ENCODE data around the gene FBL. TPM values are rescaled to one million over a fixed set of nuclear protein-coding genes. Genes with fewer than 3 reads are reported as not detected.

The FBL gene
- total and polyA plus RNA-seq, 2 of the 13 experiments (the other 11 are each of a cell fraction or from before 2014, with no cell fraction given): 153 to 468 TPM

DNA sequence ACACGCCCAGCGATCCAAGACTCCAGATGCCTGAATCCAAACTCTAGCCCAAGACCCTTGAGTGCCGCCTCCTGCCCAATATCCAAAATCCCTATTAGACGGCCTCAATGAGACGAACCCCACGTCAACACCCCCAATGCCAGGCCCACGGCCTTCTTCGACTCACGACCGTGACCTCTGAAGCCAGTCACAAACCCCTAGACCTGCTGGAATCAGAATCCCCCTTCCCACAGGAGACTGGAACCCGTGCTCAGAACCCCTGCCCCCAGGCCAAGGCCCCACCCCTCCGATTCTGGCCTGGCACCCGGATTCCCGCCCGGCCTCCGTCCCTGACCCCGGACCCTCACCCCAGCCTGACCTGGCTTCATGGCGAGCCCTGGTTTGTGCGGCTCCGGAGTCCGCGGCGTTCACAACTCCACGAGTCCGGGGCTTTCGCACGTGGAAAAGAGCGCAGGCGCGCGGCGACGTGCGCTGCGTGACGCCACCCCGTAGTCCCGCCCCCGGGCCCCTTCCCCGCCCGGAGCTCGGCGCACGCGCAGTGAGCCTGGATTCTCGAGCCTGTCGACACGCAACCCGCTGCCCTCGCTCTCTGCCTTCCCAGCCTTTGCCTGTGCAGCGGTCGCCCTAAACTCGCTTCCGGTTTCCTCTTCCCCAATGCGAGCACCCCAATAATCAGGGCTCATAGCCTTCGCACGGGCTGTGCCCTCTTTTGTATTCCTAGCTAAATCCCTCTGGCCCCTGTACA is at the start of gene FBL (continued):
- TF ChIP-seq ZMYM4 (CRISPR knock-in tag; IDR thresholded peaks at IDR 0.05) (peak; percentile 48), ZNF607 (CRISPR knock-in tag; IDR thresholded peaks at IDR 0.05; ENCODE audit: borderline replicate concordance) (no peak), SAFB2 (CRISPR knock-in tag; IDR thresholded peaks at IDR 0.05; ENCODE audit: borderline replicate concordance, low read depth) (peak; percentile 57; the same call in 1 of the 2 replicates), NPAS2 (CRISPR knock-in tag; IDR thresholded peaks at IDR 0.05; ENCODE audit: borderline replicate concordance) (no peak), RXRB (CRISPR knock-in tag; IDR thresholded peaks at IDR 0.05; ENCODE audit: borderline replicate concordance) (peak; percentile 54), POLR2AphosphoS5 (IDR thresholded peaks at IDR 0.05; ENCODE audit: low read depth, low read length) (peak; percentile 93), ZNF253 (CRISPR knock-in tag; IDR thresholded peaks at IDR 0.05; ENCODE audit: borderline replicate concordance) (no peak), CEBPG (CRISPR knock-in tag; IDR thresholded peaks at IDR 0.05) (peak; percentile 50; the same call in 1 of the 2 replicates), ZNF432 (CRISPR knock-in tag; IDR thresholded peaks at IDR 0.05; ENCODE audit: borderline replicate concordance) (no peak), TEAD2 (CRISPR knock-in tag; IDR thresholded peaks at IDR 0.05) (no peak), ATM (IDR thresholded peaks at IDR 0.05; ENCODE audit: borderline replicate concordance) (no peak), PLRG1 (conservative IDR thresholded peaks at IDR 0.05) (no peak), TCF12 (IDR thresholded peaks at IDR 0.05) (no peak), TCF12 (CRISPR knock-in tag; IDR thresholded peaks at IDR 0.05) (no peak), MAF1 (CRISPR knock-in tag; IDR thresholded peaks at IDR 0.05; ENCODE audit: borderline replicate concordance) (0 out of 2 replicates have a peak, but pooled peaks have one; percentile 31), ZKSCAN1 (IDR thresholded peaks at IDR 0.05; ENCODE audit: low read length) (no peak), MBNL3 (CRISPR knock-in tag; conservative IDR thresholded peaks at IDR 0.05) (no peak), RFX5 (IDR thresholded peaks at IDR 0.05; ENCODE audit: low read depth, low read length) (no peak), ETV5 (CRISPR knock-in tag; IDR thresholded peaks at IDR 0.05; ENCODE audit: borderline replicate concordance) (peak; percentile 70), CBX2 (IDR thresholded peaks at IDR 0.05; ENCODE audit: low read depth, low read length) (no peak), CBX2 (CRISPR knock-in tag; IDR thresholded peaks at IDR 0.05; ENCODE audit: low read depth) (no peak), ZNF331 (CRISPR knock-in tag; IDR thresholded peaks at IDR 0.05) (peak; percentile 47; the same call in 1 of the 2 replicates), ZNF143 (CRISPR knock-in tag; IDR thresholded peaks at IDR 0.05) (no peak), RFX3 (CRISPR knock-in tag; IDR thresholded peaks at IDR 0.05) (no peak), BCL6 (CRISPR knock-in tag; IDR thresholded peaks at IDR 0.05) (0 out of 2 replicates have a peak, but pooled peaks have one; percentile 21), ZNF552 (CRISPR knock-in tag; IDR thresholded peaks at IDR 0.05; ENCODE audit: borderline replicate concordance) (no peak), ZBTB8A (CRISPR knock-in tag; IDR thresholded peaks at IDR 0.05; ENCODE audit: borderline replicate concordance, low read depth) (no peak)
- TF ChIP-seq, protein P1, sequence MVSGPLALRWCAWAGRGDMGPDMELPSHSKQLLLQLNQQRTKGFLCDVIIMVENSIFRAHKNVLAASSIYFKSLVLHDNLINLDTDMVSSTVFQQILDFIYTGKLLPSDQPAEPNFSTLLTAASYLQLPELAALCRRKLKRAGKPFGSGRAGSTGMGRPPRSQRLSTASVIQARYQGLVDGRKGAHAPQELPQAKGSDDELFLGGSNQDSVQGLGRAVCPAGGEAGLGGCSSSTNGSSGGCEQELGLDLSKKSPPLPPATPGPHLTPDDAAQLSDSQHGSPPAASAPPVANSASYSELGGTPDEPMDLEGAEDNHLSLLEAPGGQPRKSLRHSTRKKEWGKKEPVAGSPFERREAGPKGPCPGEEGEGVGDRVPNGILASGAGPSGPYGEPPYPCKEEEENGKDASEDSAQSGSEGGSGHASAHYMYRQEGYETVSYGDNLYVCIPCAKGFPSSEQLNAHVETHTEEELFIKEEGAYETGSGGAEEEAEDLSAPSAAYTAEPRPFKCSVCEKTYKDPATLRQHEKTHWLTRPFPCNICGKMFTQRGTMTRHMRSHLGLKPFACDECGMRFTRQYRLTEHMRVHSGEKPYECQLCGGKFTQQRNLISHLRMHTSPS (CRISPR knock-in tag; IDR thresholded peaks at IDR 0.05; ENCODE audit: low read depth): no peak
- TF ChIP-seq, protein P2, sequence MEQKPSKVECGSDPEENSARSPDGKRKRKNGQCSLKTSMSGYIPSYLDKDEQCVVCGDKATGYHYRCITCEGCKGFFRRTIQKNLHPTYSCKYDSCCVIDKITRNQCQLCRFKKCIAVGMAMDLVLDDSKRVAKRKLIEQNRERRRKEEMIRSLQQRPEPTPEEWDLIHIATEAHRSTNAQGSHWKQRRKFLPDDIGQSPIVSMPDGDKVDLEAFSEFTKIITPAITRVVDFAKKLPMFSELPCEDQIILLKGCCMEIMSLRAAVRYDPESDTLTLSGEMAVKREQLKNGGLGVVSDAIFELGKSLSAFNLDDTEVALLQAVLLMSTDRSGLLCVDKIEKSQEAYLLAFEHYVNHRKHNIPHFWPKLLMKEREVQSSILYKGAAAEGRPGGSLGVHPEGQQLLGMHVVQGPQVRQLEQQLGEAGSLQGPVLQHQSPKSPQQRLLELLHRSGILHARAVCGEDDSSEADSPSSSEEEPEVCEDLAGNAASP (CRISPR knock-in tag; IDR thresholded peaks at IDR 0.05; ENCODE audit: borderline replicate concordance): no peak
- TF ChIP-seq, protein P3, sequence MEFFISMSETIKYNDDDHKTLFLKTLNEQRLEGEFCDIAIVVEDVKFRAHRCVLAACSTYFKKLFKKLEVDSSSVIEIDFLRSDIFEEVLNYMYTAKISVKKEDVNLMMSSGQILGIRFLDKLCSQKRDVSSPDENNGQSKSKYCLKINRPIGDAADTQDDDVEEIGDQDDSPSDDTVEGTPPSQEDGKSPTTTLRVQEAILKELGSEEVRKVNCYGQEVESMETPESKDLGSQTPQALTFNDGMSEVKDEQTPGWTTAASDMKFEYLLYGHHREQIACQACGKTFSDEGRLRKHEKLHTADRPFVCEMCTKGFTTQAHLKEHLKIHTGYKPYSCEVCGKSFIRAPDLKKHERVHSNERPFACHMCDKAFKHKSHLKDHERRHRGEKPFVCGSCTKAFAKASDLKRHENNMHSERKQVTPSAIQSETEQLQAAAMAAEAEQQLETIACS (CRISPR knock-in tag; IDR thresholded peaks at IDR 0.05): no peak
